Mesothelial cell of epicardium (in vitro differentiated cells): ENCODE data around the gene MST1R. TPM values are rescaled to one million over a fixed set of nuclear protein-coding genes. Genes with fewer than 3 reads are reported as not detected.

Experiments used
- DNase-seq, 2 experiments: peaks; one replicate each; pipeline ENCODE4 v3.0.0; 2021; ENCODE audit warnings: low spot score in 2 of 2; ENCODE audit not compliant: unreplicated experiment in 2 of 2
- H3K27ac Mint-ChIP-seq: 2 replicates; pipeline ENCODE4 v1.8.0; 2021; ENCODE audit warnings: mixed read lengths
- H3K27me3 Mint-ChIP-seq: 2 replicates; pipeline ENCODE4 v1.8.0; 2021; ENCODE audit warnings: low read depth, mixed read lengths
- H3K36me3 Mint-ChIP-seq: 2 replicates; pipeline ENCODE4 v1.8.0; 2021; ENCODE audit warnings: mixed read lengths
- H3K4me1 Mint-ChIP-seq: 2 replicates; pipeline ENCODE4 v1.8.0; 2021; ENCODE audit warnings: mixed read lengths
- H3K4me3 Mint-ChIP-seq: 2 replicates; pipeline ENCODE4 v1.8.0; 2021; ENCODE audit warnings: mild to moderate bottlenecking, moderate library complexity, mixed read lengths
- H3K9me3 Mint-ChIP-seq: 2 replicates; pipeline ENCODE4 v1.8.0; 2021; ENCODE audit warnings: mixed read lengths
- total RNA-seq: library from RNA; stranded (reverse); gene quantifications from 3 replicates; pipeline ENCODE4 v1.2.1, GENCODE V29; 2021
- TF ChIP-seq, protein P1 (sequence below): fragments of 200-600 bp; sonication (generic); IDR thresholded peaks from one replicate; pipeline ENCODE4 v1.5.0; 2021; ENCODE audit warnings: antibody characterized with exemption; ENCODE audit not compliant: unreplicated experiment

Gene MST1R
- total RNA-seq, 1 donor from 2014 or later, result 7.0 TPM

DNA sequence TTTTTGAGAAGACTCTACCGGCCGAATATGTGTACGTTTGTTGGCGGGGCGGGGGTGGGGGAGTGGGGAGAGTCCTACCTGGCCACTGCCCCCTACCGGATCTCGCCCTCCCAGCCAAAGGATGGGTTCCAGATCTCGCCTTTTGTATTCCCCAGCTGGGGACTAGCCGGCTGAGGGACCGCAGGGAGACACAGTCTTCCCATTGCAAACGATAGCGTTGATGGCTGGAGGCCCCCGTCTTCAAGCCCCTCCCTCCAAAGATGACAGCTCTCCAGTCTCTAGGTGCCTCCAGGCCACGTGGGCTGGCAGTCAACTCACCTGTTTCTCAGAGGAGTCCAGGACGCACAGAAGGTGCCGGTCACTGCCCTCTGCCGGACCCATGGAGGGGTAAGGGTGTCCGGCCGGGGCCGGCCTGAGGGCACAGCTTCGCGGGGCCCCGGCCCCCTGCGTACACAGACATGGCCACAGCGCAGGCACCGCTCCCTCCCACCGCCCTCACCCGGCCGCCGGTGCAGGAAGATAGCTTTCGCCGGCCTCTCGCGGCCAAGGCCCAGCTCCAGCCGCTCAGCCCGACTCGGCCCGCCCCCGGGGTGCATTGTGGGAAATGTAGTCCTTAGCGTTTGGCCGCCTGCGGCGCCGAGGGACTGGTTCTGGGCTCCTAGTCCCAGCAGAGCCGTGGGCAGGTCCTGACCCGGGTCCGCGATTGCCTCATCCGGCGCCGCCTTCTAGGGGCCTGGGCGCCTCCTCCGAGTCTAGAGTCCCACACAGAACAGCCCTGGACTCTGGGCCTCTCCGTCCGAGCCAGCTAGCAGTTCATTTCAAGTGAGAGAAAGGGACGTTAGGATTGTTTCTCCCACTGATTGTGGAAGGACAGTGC is 25.9 kb upstream of the MST1R start, which contains the start of gene MON1A:
Gene MON1A (minus strand): TSS at position 521 of the 877 bp plus-strand sequence. CDS start 16,465 bp downstream, outside the sequence.
- peak within 1 kb of the TSS; percentile 74 for H3K27ac Mint-ChIP-seq
- H3K9me3 Mint-ChIP-seq, result no peaks in the 10 kb centered on the region
- TF ChIP-seq, protein P1, sequence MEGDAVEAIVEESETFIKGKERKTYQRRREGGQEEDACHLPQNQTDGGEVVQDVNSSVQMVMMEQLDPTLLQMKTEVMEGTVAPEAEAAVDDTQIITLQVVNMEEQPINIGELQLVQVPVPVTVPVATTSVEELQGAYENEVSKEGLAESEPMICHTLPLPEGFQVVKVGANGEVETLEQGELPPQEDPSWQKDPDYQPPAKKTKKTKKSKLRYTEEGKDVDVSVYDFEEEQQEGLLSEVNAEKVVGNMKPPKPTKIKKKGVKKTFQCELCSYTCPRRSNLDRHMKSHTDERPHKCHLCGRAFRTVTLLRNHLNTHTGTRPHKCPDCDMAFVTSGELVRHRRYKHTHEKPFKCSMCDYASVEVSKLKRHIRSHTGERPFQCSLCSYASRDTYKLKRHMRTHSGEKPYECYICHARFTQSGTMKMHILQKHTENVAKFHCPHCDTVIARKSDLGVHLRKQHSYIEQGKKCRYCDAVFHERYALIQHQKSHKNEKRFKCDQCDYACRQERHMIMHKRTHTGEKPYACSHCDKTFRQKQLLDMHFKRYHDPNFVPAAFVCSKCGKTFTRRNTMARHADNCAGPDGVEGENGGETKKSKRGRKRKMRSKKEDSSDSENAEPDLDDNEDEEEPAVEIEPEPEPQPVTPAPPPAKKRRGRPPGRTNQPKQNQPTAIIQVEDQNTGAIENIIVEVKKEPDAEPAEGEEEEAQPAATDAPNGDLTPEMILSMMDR, result peak; percentile 22
- no peaks in the 10 kb centered on the region for H3K36me3 Mint-ChIP-seq
- H3K27me3 Mint-ChIP-seq, result no peaks in the 10 kb centered on the region
- H3K4me3 Mint-ChIP-seq, result peak within 1 kb of the TSS; percentile 80
- peak; percentile 85 to 95 for DNase-seq
- peaks cover 17% of the 10 kb centered on the region for H3K4me1 Mint-ChIP-seq

DNA sequence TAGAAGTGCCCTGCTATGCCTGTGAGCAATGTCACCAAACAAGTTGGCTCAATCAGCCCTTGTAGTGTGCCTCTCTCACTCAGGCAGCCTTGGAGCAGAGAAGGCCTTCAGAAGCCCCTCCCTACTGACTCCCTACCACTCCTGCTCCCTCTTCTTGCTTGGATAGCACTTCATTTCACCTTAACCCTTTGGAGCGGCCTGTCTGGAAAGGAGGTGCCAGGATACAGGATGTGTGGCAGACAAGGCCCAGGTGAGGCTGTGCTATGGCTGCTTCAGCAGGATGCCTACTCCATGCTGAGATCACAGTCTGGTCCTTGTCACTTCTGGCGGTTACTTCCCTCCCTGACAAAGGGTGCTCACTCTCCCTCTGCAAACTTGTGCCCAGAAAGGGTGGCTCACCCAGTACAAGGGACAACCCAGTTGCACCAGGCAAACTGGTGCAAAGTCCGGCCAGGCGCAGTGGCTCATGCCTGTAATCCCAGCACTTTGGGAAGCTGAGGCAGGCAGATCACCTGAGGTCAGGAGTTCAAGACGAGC is 24.9 kb upstream of the MST1R start:
- peak overlapping the region; percentile 80 for H3K4me3 Mint-ChIP-seq
- H3K36me3 Mint-ChIP-seq, result peaks cover 1% of the 10 kb centered on the region
- no peak for DNase-seq
- TF ChIP-seq, protein P1, result no peak
- H3K9me3 Mint-ChIP-seq, result no peaks in the 10 kb centered on the region
- H3K4me1 Mint-ChIP-seq, result peaks cover 17% of the 10 kb centered on the region
- H3K27ac Mint-ChIP-seq, result peak overlapping the region; percentile 25
- H3K27me3 Mint-ChIP-seq, result no peaks in the 10 kb centered on the region

GRCh38 chr3:49927798-49928197 is 24.1 kb upstream of the MST1R start:
- no peaks in the 10 kb centered on the region for H3K27me3 Mint-ChIP-seq

GRCh38 chr3:49926117-49926728 is 22.6 kb upstream of the MST1R start:
- Mint-ChIP-seq H3K27ac (no peak overlapping the region), H3K36me3 (peaks cover 1% of the 10 kb centered on the region), H3K4me1 (peaks cover 17% of the 10 kb centered on the region), H3K27me3 (no peaks in the 10 kb centered on the region), H3K4me3 (no peak overlapping the region), H3K9me3 (no peaks in the 10 kb centered on the region)
- no peak for DNase-seq
- TF ChIP-seq, protein P1, result no peak

More at GRCh38 chr3:49927798-49928197, 24.1 kb upstream of the MST1R start:
- no peak overlapping the region for H3K27ac Mint-ChIP-seq
- peaks cover 17% of the 10 kb centered on the region for H3K4me1 Mint-ChIP-seq
- DNase-seq, result no peak
- no peak overlapping the region for H3K4me3 Mint-ChIP-seq
- TF ChIP-seq, protein P1, result no peak
- H3K9me3 Mint-ChIP-seq, result no peaks in the 10 kb centered on the region
- peaks cover 1% of the 10 kb centered on the region for H3K36me3 Mint-ChIP-seq

DNA sequence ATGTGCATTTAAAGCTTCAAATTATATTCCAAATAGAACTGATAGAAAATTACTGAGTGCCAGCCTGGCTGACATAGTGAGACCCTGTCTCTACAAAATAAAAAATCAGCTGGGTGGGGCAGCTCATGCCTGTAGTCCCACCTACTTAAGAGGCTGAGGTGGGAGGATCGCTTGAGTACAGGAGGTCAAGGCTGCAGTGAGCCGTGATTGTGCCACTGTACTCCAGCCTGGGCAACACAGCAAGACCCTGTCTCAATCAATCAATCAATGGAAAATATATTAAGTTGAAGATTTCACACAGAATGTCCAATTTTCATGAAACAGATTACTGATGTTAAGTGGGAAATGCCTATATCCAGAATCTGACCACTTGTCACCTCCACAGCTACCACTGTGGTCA is 21.8 kb upstream of the MST1R start:
- H3K27me3 Mint-ChIP-seq, result no peaks in the 10 kb centered on the region
- H3K4me1 Mint-ChIP-seq, result peaks cover 11% of the 10 kb centered on the region
- H3K36me3 Mint-ChIP-seq, result peaks cover 1% of the 10 kb centered on the region
- no peak overlapping the region for H3K4me3 Mint-ChIP-seq
- TF ChIP-seq, protein P1, result no peak
- no peaks in the 10 kb centered on the region for H3K9me3 Mint-ChIP-seq
- H3K27ac Mint-ChIP-seq, result no peak overlapping the region
- no peak for DNase-seq
